CD14-positive monocyte (primary cell): ENCODE data around the gene MCF2. TPM values are rescaled to one million over a fixed set of nuclear protein-coding genes. Genes with fewer than 3 reads are reported as not detected.

ENCODE experiments used
- DNase-seq, 3 donors: peaks; one replicate each; pipeline ENCODE4 v3.0.0-alpha.2; 2011 to 2022
- H2AFZ ChIP-seq: 2 replicates; pipeline ENCODE4 v1.6.0; 2012; ENCODE audit warnings: mild to moderate bottlenecking, low read depth, low read length, inconsistent platforms; ENCODE audit not compliant: insufficient read depth, poor library complexity, severe bottlenecking
- H3K27ac ChIP-seq, 2 donors: 1 replicate in 1 of 2; 2 replicates in 1 of 2; pipeline ENCODE4 v1.5.1; 2012 to 2013; ENCODE audit warnings: low read length in 2 of 2, control low read depth in 1 of 2, inconsistent platforms in 1 of 2, low read depth in 1 of 2, mild to moderate bottlenecking in 1 of 2
- H3K27me3 ChIP-seq, 2 donors: one replicate each; pipeline versions ENCODE4 v1.6.0 to v1.6.1; 2011 to 2013; ENCODE audit warnings: low read length in 2 of 2; ENCODE audit not compliant: control insufficient read depth in 2 of 2, insufficient read depth in 2 of 2
- H3K36me3 ChIP-seq, 2 donors: replicated peaks in 1 of 2; 1 replicate in 1 of 2; 2 replicates in 1 of 2; pipeline versions ENCODE4 v1.5.1 to v1.6.1; 2012 to 2013; ENCODE audit warnings: low read length in 2 of 2, control low read depth in 1 of 2, inconsistent platforms in 1 of 2, mild to moderate bottlenecking in 1 of 2; ENCODE audit not compliant: insufficient read depth in 2 of 2, control insufficient read depth in 1 of 2
- H3K4me1 ChIP-seq, 2 donors: 1 replicate in 1 of 2; 2 replicates in 1 of 2; pipeline versions ENCODE4 v1.5.1 to v1.6.1; 2012 to 2013; ENCODE audit warnings: low read length in 2 of 2, control low read depth in 1 of 2, inconsistent platforms in 1 of 2, mild to moderate bottlenecking in 1 of 2, moderate library complexity in 1 of 2; ENCODE audit not compliant: insufficient read depth in 2 of 2, control insufficient read depth in 1 of 2
- H3K4me2 ChIP-seq: replicated peaks from 2 replicates; pipeline ENCODE3; 2012; ENCODE audit warnings: low read length, moderate library complexity, mild to moderate bottlenecking; ENCODE audit not compliant: poor library complexity, severe bottlenecking; ENCODE audit errors: extremely low read depth
- H3K4me3 ChIP-seq, 3 experiments: fragments of 200-600 bp in 1 of 3; sonication (generic) in 1 of 3; replicated peaks in 1 of 3; 1 replicate in 2 of 3; 2 replicates in 1 of 3; pipeline ENCODE4 v1.5.1; 2011 to 2013; ENCODE audit warnings: low read length in 3 of 3, mild to moderate bottlenecking in 3 of 3, control low read depth in 2 of 3, low read depth in 2 of 3, inconsistent platforms in 1 of 3, moderate library complexity in 1 of 3
- H3K79me2 ChIP-seq: 2 replicates; pipeline ENCODE4 v1.6.0; 2012; ENCODE audit warnings: mild to moderate bottlenecking, control low read depth, inconsistent platforms, low read length, moderate library complexity; ENCODE audit not compliant: insufficient read depth
- H3K9ac ChIP-seq: 2 replicates; pipeline ENCODE4 v1.6.0; 2017; ENCODE audit warnings: low read length, mild to moderate bottlenecking; ENCODE audit not compliant: insufficient read depth, poor library complexity, severe bottlenecking
- H3K9me3 ChIP-seq, 2 donors: replicated peaks in 1 of 2; 1 replicate in 1 of 2; 2 replicates in 1 of 2; pipeline versions ENCODE4 v1.5.1 to v1.6.1; 2012 to 2013; ENCODE audit warnings: low read length in 2 of 2, control low read depth in 1 of 2; ENCODE audit not compliant: control insufficient read depth in 1 of 2, insufficient read depth in 1 of 2
- H4K20me1 ChIP-seq: 2 replicates; pipeline ENCODE4 v1.6.0; 2012; ENCODE audit warnings: mild to moderate bottlenecking, low read length, control low read depth, moderate library complexity; ENCODE audit not compliant: insufficient read depth
- H3K27ac Mint-ChIP-seq, 7 donors: one replicate each; pipeline ENCODE4 v1.8.0; 2020; ENCODE audit warnings: mild to moderate bottlenecking in 7 of 7, mixed read lengths in 7 of 7, moderate library complexity in 6 of 7, inconsistent platforms in 2 of 7
- H3K27me3 Mint-ChIP-seq, 3 donors: one replicate each; pipeline ENCODE4 v1.8.0; 2021 to 2022; ENCODE audit warnings: low read depth in 3 of 3, mild to moderate bottlenecking in 3 of 3, mixed read lengths in 3 of 3, moderate library complexity in 3 of 3, inconsistent platforms in 1 of 3
- H3K36me3 Mint-ChIP-seq, 2 donors: one replicate each; pipeline ENCODE4 v1.8.0; 2020; ENCODE audit warnings: mixed read lengths in 2 of 2, inconsistent platforms in 1 of 2, mild to moderate bottlenecking in 1 of 2
- H3K4me1 Mint-ChIP-seq: one replicate; pipeline ENCODE4 v1.8.0; 2020; ENCODE audit warnings: mild to moderate bottlenecking, mixed read lengths
- H3K4me3 Mint-ChIP-seq, 2 donors: one replicate each; pipeline ENCODE4 v1.8.0; 2020; ENCODE audit warnings: mild to moderate bottlenecking in 2 of 2, mixed read lengths in 2 of 2, moderate library complexity in 1 of 2
- H3K9me3 Mint-ChIP-seq, 7 donors: one replicate each; pipeline ENCODE4 v1.8.0; 2020 to 2022; ENCODE audit warnings: mixed read lengths in 7 of 7, mild to moderate bottlenecking in 6 of 7, moderate library complexity in 6 of 7, inconsistent platforms in 2 of 7
- WGBS: methylation state at CpG from one replicate; pipeline ENCODE4 v1.1.5; 2013; ENCODE audit warnings: missing lambda C conversion rate; ENCODE audit not compliant: insufficient coverage; 5-methylcytosine and 5-hydroxymethylcytosine counted together
- intact Hi-C, 2 donors: fragments of 100-400 bp; cut with micrococcal nuclease; formaldehyde crosslinking; loops; one replicate each; pipeline versions ENCODE4 v1.15.0 to v1.15.1; 2023
- polyA plus RNA-seq, 3 donors: library from polyadenylated mRNA; depleted of rRNA in 1 of 3; unstranded in 2 of 3; stranded (reverse) in 1 of 3; fragments of 300-500 nt in 2 of 3; fragments of >200 nt in 1 of 3; fragmentation: Illumina TruSeq in 2 of 3; gene quantifications; 1 replicate in 2 of 3; 2 replicates in 1 of 3; pipeline ENCODE4 v1.2.3, GENCODE V29; 2012 to 2021
- TF ChIP-seq, protein P1 (sequence below): fragments of 200-600 bp; IDR thresholded peaks from one replicate; pipeline ENCODE4 v1.8.0; 2022; ENCODE audit warnings: antibody characterized with exemption, mild to moderate bottlenecking

MCF2 gene
- polyA plus RNA-seq, 3 donors, result 0.40 TPM; not detected in 2

DNA sequence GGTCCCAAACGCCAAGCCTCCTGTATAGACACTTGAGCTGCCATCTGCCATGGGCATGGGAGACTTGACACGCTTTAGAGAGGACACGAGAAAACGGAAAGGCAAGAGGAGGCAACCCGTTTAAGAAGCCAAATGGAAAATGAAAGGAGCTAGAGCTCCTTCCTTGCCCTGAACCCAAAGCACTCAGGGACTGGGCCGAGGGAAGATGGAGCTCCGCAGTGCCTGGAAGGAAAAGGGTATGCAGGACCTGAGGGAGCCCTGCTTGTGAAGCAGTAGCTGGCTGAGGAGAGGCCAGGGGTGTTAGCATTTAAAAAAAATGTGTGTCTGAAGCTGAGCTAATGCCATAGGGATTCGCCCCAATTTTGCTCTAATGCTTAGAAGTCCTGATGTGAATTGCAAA is 15.1 kb downstream of the MCF2 start:
- Mint-ChIP-seq H3K9me3 (peaks cover 0 to 7% (median 0%) of the 10 kb centered on the region in 7 donors), H3K27me3 (peaks cover 23 to 46% (median 27%) of the 10 kb centered on the region in 3 donors), H3K27ac (no peak overlapping the region), H3K4me3 (peak overlapping the region in 1 of 2 donors; percentile 59), H3K4me1 (peaks cover 7% of the 10 kb centered on the region), H3K36me3 (peaks cover 0 to 2% of the 10 kb centered on the region in 2 donors)
- Histone ChIP-seq H3K9ac (no peak overlapping the region), H3K36me3 (no peaks in the 10 kb centered on the region), H3K9me3 (no peaks in the 10 kb centered on the region), H4K20me1 (no peaks in the 10 kb centered on the region), H3K4me2 (no peak overlapping the region), H3K27ac (no peak overlapping the region), H3K4me1 (no peaks in the 10 kb centered on the region), H2AFZ (no peak overlapping the region), H3K27me3 (peaks cover 6 to 24% of the 10 kb centered on the region in 2 donors), H3K79me2 (no peaks in the 10 kb centered on the region), H3K4me3 (no peak overlapping the region)
- 40% methylated on average over 1 of the region's 8 CpGs for WGBS
- intact Hi-C loops, result no loop called here
- TF ChIP-seq, protein P1, sequence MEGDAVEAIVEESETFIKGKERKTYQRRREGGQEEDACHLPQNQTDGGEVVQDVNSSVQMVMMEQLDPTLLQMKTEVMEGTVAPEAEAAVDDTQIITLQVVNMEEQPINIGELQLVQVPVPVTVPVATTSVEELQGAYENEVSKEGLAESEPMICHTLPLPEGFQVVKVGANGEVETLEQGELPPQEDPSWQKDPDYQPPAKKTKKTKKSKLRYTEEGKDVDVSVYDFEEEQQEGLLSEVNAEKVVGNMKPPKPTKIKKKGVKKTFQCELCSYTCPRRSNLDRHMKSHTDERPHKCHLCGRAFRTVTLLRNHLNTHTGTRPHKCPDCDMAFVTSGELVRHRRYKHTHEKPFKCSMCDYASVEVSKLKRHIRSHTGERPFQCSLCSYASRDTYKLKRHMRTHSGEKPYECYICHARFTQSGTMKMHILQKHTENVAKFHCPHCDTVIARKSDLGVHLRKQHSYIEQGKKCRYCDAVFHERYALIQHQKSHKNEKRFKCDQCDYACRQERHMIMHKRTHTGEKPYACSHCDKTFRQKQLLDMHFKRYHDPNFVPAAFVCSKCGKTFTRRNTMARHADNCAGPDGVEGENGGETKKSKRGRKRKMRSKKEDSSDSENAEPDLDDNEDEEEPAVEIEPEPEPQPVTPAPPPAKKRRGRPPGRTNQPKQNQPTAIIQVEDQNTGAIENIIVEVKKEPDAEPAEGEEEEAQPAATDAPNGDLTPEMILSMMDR, result no peak
- no peak for DNase-seq

- Histone ChIP-seq H3K9ac (no peak overlapping the region), H3K36me3 (no peaks in the 10 kb centered on the region), H4K20me1 (no peaks in the 10 kb centered on the region), H3K4me3 (no peak overlapping the region), H2AFZ (no peak overlapping the region), H3K27me3 (peaks cover 6 to 24% of the 10 kb centered on the region in 2 donors), H3K9me3 (no peaks in the 10 kb centered on the region), H3K79me2 (no peaks in the 10 kb centered on the region), H3K4me2 (peak overlapping the region; percentile 13), H3K27ac (no peak overlapping the region), H3K4me1 (no peaks in the 10 kb centered on the region)
- no peak overlapping the region for H3K27ac Mint-ChIP-seq
- peaks cover 0 to 7% (median 0%) of the 10 kb centered on the region in 7 donors for H3K9me3 Mint-ChIP-seq
- intact Hi-C loops, result no loop called here
- 34% methylated on average over 3 of the region's 11 CpGs for WGBS
- peaks cover 7% of the 10 kb centered on the region for H3K4me1 Mint-ChIP-seq
- H3K27me3 Mint-ChIP-seq, result peaks cover 23 to 46% (median 27%) of the 10 kb centered on the region in 3 donors
- DNase-seq, result no peak
- H3K36me3 Mint-ChIP-seq, result peaks cover 0 to 2% of the 10 kb centered on the region in 2 donors
- TF ChIP-seq, protein P1, result no peak
- peak overlapping the region in 1 of 2 donors; percentile 59 for H3K4me3 Mint-ChIP-seq
Measured at GRCh38 chrX:139692506-139692849, 15.5 kb downstream of the MCF2 start.
